ENCODE data around the gene PLXNA4.

GRCh38 chr7:132131196-132131595, 445.1 kb downstream of the PLXNA4 start:
- TF ChIP-seq CTCF (IDR thresholded peaks at IDR 0.05) (no peak), SIN3A (IDR thresholded peaks at IDR 0.05; ENCODE audit: borderline replicate concordance, insufficient read depth, low read depth, low read length) (no peak)

Measured in Panc1 (cell line).